ENCODE results near the gene ASB3.
A peak's percentile ranks its signal among the peaks of the same experiment; 100 is the strongest.
"Not testable (repeated sequence)": the region's sequence is repeated elsewhere in the genome, so short reads cannot be mapped to it uniquely, and the experiment has no call there.

ASB3 gene

GRCh38 chr2:53787614-53788289 lies 999 bp upstream of the ASB3 start:
- DNase-seq (ENCODE audit: low read depth in 3 of 3) = no peak

- DNase-seq (ENCODE audit: low read depth in 3 of 3) = peak in 2 of 3 donors; percentile 15 to 20
These were observed 425 bp downstream of the ASB3 start for GRCh38 chr2:53786352-53786704.

- no peak for DNase-seq (ENCODE audit: low read depth in 3 of 3)
These were observed 1.4 kb downstream of the ASB3 start for GRCh38 chr2:53785366-53785765.

GRCh38 chr2:53784436-53784835 lies 2.3 kb downstream of the ASB3 start:
- no peak for DNase-seq (ENCODE audit: low read depth in 3 of 3)

GRCh38 chr2:53782676-53783075 lies 4.1 kb downstream of the ASB3 start:
- no peak for DNase-seq (ENCODE audit: low read depth in 3 of 3)

GRCh38 chr2:53780056-53780455 lies 6.7 kb downstream of the ASB3 start:
- DNase-seq (ENCODE audit: low read depth in 3 of 3) = no peak

GRCh38 chr2:53778536-53779162 lies 8.1 kb downstream of the ASB3 start:
- DNase-seq (ENCODE audit: low read depth in 3 of 3) = no peak

- DNase-seq (ENCODE audit: low read depth in 3 of 3) = no peak
These were observed 9.6 kb downstream of the ASB3 start for GRCh38 chr2:53777134-53777533.

GRCh38 chr2:53770264-53770663 lies 16.5 kb downstream of the ASB3 start:
- no peak for DNase-seq (ENCODE audit: low read depth in 3 of 3)

- DNase-seq (ENCODE audit: low read depth in 3 of 3) = no peak
These were observed 17.3 kb downstream of the ASB3 start for GRCh38 chr2:53769318-53769945.

- DNase-seq (ENCODE audit: low read depth in 3 of 3) = peak in 1 of 3 donors; percentile 40
These were observed 18.6 kb downstream of the ASB3 start for GRCh38 chr2:53768242-53768542.

- peak; percentile 66 to 84 (median 77) for DNase-seq (ENCODE audit: low read depth in 3 of 3)
These were observed 19.1 kb downstream of the ASB3 start, which contains the start of gene CHAC2 for GRCh38 chr2:53767405-53768241. Gene CHAC2, plus strand, starts transcription at chr2:53767804. Its CDS starts 83 bp downstream, at chr2:53767887.

- DNase-seq (ENCODE audit: low read depth in 3 of 3) = no peak
These were observed 21.0 kb downstream of the ASB3 start for GRCh38 chr2:53765767-53766166.

- DNase-seq (ENCODE audit: low read depth in 3 of 3) = not testable (repeated sequence)
These were observed 29.5 kb downstream of the ASB3 start for GRCh38 chr2:53757206-53757605.

GRCh38 chr2:53756644-53757043 lies 30.1 kb downstream of the ASB3 start:
- DNase-seq (ENCODE audit: low read depth in 3 of 3) = no peak

- DNase-seq (ENCODE audit: low read depth in 3 of 3) = no peak
These were observed 31.6 kb downstream of the ASB3 start for GRCh38 chr2:53755121-53755520.

- DNase-seq (ENCODE audit: low read depth in 3 of 3) = no peak
These were observed 33.7 kb downstream of the ASB3 start for GRCh38 chr2:53753041-53753440.

GRCh38 chr2:53752385-53752784 lies 34.4 kb downstream of the ASB3 start:
- DNase-seq (ENCODE audit: low read depth in 3 of 3) = no peak

GRCh38 chr2:53751728-53752127 lies 35.0 kb downstream of the ASB3 start:
- no peak for DNase-seq (ENCODE audit: low read depth in 3 of 3)

GRCh38 chr2:53750041-53750768 lies 36.5 kb downstream of the ASB3 start:
- DNase-seq (ENCODE audit: low read depth in 3 of 3) = no peak

- no peak for DNase-seq (ENCODE audit: low read depth in 3 of 3)
These were observed 42.2 kb downstream of the ASB3 start for GRCh38 chr2:53744395-53745065.

Measured in stimulated activated CD4-positive, alpha-beta T cell treated with anti-CD3 and anti-CD28 coated beads, TNF-alpha, amount 100 ng/mL, for 48 hours (primary cell).